Measurements from ENCODE around the gene USP6NL. TPM values are rescaled to one million over a fixed set of nuclear protein-coding genes. Genes with fewer than 3 reads are reported as not detected.
"Not testable (repeated sequence)": the region's sequence is repeated elsewhere in the genome, so short reads cannot be mapped to it uniquely, and the experiment has no call there.

The USP6NL gene
- total RNA-seq, 1 donor from 2014 or later = 35.1 TPM

GRCh38 chr10:11436445-11436844, 175.0 kb downstream of the USP6NL start:
- not testable (repeated sequence) for DNase-seq (ENCODE audit: low spot score in 2 of 2); FAIRE-seq

- FAIRE-seq = no peak
- no peak for DNase-seq (ENCODE audit: low spot score in 2 of 2)
Measured at GRCh38 chr10:11435581-11435981, 175.9 kb downstream of the USP6NL start.

- no peak for FAIRE-seq
- DNase-seq (ENCODE audit: low spot score in 2 of 2) = no peak
Measured at GRCh38 chr10:11434324-11434723, 177.1 kb downstream of the USP6NL start.

- FAIRE-seq = no peak
- DNase-seq (ENCODE audit: low spot score in 2 of 2) = no peak
Measured at GRCh38 chr10:11433657-11434056, 177.8 kb downstream of the USP6NL start.

- FAIRE-seq (no peak), DNase-seq (ENCODE audit: low spot score in 2 of 2) (no peak)
Measured at GRCh38 chr10:11431216-11431555, 180.3 kb downstream of the USP6NL start.

GRCh38 chr10:11430421-11431215, 180.8 kb downstream of the USP6NL start:
- FAIRE-seq (no peak), DNase-seq (ENCODE audit: low spot score in 2 of 2) (no peak)

GRCh38 chr10:11429439-11430052, 181.9 kb downstream of the USP6NL start:
- FAIRE-seq = no peak
- no peak for DNase-seq (ENCODE audit: low spot score in 2 of 2)

GRCh38 chr10:11425676-11426075, 185.8 kb downstream of the USP6NL start:
- no peak for FAIRE-seq
- DNase-seq (ENCODE audit: low spot score in 2 of 2) = no peak

GRCh38 chr10:11425296-11425610, 186.2 kb downstream of the USP6NL start:
- FAIRE-seq = no peak
- DNase-seq (ENCODE audit: low spot score in 2 of 2) = no peak

- FAIRE-seq = no peak
- DNase-seq (ENCODE audit: low spot score in 2 of 2) = peak in 1 of 2 donors; percentile 63
Measured at GRCh38 chr10:11424456-11425295, 186.8 kb downstream of the USP6NL start.

- no peak for FAIRE-seq
- DNase-seq (ENCODE audit: low spot score in 2 of 2) = no peak
Measured at GRCh38 chr10:11416974-11417373, 194.5 kb downstream of the USP6NL start.

GRCh38 chr10:11415095-11415494, 196.4 kb downstream of the USP6NL start:
- no peak for FAIRE-seq

GRCh38 chr10:11414314-11415038, 197.0 kb downstream of the USP6NL start:
- FAIRE-seq (no peak), DNase-seq (ENCODE audit: low spot score in 2 of 2) (no peak)

More at GRCh38 chr10:11415095-11415494, 196.4 kb downstream of the USP6NL start:
- DNase-seq (ENCODE audit: low spot score in 2 of 2) = no peak

GRCh38 chr10:11411926-11412545, 199.4 kb downstream of the USP6NL start:
- DNase-seq (ENCODE audit: low spot score in 2 of 2) (no peak), FAIRE-seq (no peak)

- no peak for DNase-seq (ENCODE audit: low spot score in 2 of 2)
- no peak for FAIRE-seq
Measured at GRCh38 chr10:11409357-11409756, 202.1 kb downstream of the USP6NL start.

- FAIRE-seq = no peak
Measured at GRCh38 chr10:11407939-11408338, 203.5 kb downstream of the USP6NL start.

GRCh38 chr10:11406746-11407145, 204.7 kb downstream of the USP6NL start:
- DNase-seq (ENCODE audit: low spot score in 2 of 2) (no peak), FAIRE-seq (no peak)

More at GRCh38 chr10:11407939-11408338, 203.5 kb downstream of the USP6NL start:
- DNase-seq (ENCODE audit: low spot score in 2 of 2) = no peak

GRCh38 chr10:11404901-11405300, 206.5 kb downstream of the USP6NL start:
- no peak for FAIRE-seq

More at GRCh38 chr10:11404901-11405300, 206.5 kb downstream of the USP6NL start:
- no peak for DNase-seq (ENCODE audit: low spot score in 2 of 2)

Measured in frontal cortex (tissue), 4 donors.